GM18508 (cell line): ENCODE data around the gene FBF1.

Source experiments
- ATAC-seq: cut with Tn5 transposase; IDR thresholded peaks from one replicate; pipeline ENCODE4 v1.9.1; 2021; ENCODE audit warnings: moderate number of reproducible peaks; ENCODE audit not compliant: insufficient read depth, unreplicated experiment

The FBF1 gene

GRCh38 chr17:75917141-75917916 lies 23.5 kb downstream of the FBF1 start:
- no peak for ATAC-seq

- no peak for ATAC-seq
These were observed 25.6 kb downstream of the FBF1 start for GRCh38 chr17:75915268-75915667.

GRCh38 chr17:75914643-75915267 lies 26.1 kb downstream of the FBF1 start:
- ATAC-seq: no peak

DNA sequence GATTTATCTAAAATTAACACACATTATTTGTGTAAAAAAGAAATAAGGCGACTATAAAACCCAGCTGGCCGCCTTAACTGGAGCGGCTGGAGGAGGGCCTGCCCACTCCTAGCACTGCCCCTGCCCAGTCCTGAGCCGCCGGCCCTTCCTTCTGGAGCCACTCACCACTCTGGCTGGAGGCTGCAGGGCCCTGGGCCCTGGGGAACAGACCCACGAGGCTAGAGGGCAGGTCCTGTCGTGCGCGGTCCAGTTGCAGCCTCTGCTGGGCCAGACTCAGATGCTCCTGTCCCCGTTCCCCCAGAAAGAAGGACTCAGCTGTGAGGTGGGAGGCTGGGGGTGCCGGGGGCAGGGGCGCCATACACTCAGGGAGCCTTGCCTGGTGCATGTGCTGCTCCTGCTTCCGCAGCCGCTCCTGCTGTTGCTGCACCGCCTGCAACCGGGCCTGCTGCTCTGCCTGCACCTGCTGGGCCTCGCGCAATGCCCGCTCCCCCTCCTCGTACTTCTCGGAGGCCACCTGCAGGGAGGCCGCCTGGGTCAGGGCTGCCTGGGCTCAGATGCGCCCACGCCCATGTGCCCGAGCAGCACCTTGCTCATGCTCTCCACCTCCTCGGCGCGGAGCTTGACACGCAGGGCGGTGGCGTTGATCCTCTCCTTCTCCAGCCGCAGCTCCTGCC lies 27.2 kb downstream of the FBF1 start:
- no peak for ATAC-seq

DNA sequence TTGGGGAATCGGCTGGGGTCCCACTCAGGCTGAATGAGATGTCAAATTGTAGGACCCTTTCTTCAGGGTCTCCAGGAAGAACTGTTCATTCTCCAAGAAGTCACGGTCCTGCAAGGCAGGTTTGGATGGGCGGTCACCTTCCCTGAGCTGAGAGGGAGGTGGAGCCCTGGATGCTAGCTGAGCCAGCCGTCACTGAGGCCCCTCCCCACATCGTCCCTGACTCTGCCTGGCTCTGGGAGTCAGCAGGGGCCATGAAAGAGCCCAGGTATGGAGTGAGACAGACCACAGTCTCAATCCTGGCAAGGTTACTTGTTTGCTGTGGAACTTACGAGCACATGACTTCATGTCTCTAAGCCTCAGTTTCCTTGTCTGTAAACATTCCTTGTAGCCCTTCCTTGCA lies 30.1 kb downstream of the FBF1 start:
- no peak for ATAC-seq

GRCh38 chr17:75909812-75910274 lies 31.0 kb downstream of the FBF1 start:
- no peak for ATAC-seq

DNA sequence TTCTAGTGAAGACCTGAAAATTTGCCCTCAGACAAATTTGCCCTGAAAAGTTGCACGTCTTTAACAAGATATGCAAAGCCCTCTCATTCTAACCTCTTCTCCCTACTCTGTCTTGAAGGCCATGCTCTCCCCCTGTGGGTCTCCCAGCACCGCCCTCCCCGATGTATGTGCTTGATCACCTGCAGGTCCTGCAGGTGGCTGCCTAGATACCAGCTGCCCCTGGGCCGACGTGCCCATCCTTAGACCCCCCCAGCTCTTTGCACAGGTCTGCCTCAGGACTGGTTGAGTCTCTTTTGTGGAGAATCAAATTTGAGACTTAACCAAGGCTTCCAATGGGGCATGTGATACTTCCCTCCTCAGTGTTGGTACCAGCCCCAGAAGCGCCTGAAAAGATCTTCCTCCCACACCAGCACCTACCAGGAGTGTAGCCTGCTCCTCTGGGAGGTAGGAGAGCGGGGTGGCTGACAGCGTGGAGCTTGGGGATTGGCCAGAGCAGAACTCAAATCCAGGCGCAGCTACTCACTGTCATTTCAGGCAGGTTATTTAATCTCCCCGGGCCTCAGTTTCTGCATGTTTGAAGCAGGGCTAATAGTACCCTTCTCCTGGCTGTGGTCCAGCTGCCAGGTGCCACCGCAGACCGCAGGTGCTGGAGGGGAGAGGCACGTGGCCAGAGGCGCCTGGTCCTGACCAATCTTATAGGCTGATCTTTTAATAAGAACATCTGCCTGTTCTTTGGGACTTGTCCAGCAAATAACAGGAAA lies 31.6 kb downstream of the FBF1 start:
- no peak for ATAC-seq

- ATAC-seq: no peak
These were observed 32.6 kb downstream of the FBF1 start for GRCh38 chr17:75908201-75908600.

DNA sequence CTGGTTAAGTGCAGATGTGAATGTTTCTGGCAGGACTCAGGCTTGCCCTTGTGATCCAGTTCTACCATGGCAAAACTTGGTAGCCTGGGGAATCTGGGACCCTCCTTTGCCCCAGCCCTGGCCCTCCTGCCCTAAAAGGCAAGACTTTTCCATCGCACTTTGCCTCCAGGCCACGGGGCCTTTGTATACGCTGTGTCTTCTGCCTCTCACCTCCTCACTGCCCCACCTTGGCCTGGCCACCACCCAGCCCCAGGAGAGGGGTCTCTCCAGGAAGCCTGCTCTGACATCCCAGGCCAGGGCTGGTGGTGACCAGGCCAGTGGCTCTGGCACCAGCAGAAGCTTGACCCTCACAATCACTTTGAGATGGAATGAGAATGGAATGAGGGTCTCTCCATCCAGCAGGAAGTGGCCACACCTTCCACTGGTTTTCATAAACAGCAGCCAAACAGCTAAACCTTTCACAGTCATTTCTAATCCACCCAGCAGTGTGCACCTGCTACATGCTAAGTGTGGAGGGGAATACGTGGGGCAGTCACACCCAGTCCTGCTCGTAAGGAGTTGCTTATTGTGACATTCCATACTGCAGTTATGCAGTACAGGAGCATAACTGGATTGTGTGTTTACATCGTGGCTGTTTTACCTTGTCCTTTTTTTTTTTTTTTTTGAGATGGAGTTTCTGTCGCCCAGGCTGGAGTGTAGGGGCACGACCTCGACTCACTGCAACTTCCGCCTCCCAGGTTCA lies 34.5 kb downstream of the FBF1 start:
- ATAC-seq: no peak

GRCh38 chr17:75904749-75905521 lies 35.9 kb downstream of the FBF1 start, which contains the start of gene MRPL38:
Gene MRPL38, minus strand, starts transcription at chr17:75904884. Its CDS starts 9 bp downstream, at chr17:75904875.
- ATAC-seq: peak; percentile 68

DNA sequence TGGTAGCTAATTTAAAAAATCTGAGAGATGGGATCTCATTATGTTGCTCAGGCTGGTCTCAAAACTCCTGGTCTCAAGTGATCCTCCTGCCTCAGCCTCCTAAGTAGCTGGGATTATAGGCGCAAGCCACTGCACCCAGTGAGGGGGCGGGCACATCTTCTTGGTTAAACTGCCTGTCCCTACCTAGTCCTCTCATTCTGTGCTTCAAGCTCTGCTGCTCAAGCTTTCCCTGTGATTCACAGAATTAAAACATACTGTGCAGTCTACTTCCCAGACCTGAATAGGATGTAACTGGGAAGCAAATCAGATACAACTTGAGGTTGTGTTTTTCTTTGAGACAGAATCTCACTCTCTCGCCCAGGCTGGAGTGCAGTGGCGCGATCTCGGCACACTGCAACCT lies 38.4 kb downstream of the FBF1 start:
- ATAC-seq: no peak

DNA sequence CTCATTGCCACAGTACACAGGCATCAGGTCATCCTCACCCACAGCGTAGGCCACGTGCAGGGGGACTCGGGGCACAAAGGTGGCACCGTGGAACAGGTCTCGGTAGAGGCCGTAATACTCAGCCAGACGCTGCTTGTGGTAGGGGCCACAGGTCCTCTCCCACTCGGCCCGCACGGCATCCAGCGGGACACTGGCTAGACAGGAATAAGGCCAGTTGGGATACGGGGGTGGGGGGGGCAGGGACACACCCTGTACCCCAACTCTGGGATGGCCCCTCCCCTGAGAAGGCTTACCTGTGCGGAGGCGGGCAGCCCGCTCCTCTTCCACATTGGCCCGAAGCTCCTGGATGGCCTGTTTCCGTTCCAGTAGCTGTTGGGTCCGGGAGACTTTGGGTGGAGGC lies 39.1 kb downstream of the FBF1 start:
- no peak for ATAC-seq

- ATAC-seq: no peak
These were observed 39.9 kb downstream of the FBF1 start for GRCh38 chr17:75900691-75901533.

DNA sequence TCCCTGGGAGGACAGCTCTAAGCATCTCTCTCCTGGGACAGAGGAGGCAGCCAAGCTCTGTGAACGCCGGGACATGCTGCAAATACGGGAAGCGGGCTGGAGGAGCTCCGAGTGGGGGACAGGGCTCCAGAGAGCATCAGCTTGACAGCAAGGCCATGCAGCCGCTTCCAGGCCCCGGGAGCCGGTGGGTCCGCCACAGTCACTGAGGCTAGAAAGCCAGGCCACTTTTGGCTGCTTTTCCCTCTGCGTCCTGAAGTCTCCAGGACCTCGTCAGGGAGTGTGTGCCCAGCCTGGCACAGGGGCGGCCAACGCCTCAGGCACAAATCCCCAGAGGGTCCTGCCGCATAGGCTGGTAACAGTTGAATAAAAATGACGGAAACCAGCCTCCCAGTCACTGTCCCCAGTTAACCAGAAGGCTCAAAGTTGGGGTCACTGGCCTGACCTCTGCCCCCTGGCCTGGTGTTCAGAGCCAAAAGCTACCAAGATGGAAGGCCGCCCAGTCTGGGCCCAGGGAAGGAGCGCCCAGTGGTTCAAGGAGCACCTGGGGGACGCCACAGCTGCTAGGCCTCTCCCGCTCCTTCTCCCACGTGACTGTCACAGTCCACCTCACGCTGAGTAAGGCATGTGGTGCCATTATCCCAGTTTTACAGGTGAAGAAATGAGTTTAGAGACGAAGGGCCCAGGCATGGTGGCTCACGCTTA lies 40.9 kb downstream of the FBF1 start:
- no peak for ATAC-seq

DNA sequence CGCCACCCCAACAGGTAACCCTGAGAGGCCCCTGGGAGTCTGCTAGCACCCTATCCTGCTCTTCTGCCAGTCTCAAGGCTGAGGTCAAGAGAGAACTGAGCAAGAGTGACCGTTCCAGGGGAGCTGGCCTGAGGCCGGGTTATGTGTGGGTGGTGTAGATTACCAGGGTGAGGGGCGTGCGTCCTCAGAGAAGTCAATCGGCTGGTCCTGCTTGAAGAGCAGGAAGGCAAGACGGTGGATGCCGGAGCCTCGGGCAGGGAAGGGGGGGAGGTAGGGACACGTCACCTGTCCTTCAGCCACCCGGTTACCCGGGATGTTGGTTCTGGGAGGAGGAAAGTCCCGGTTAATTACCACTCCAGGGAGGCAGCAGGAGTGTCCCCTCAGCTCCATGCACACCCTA lies 41.5 kb downstream of the FBF1 start:
- ATAC-seq: no peak

DNA sequence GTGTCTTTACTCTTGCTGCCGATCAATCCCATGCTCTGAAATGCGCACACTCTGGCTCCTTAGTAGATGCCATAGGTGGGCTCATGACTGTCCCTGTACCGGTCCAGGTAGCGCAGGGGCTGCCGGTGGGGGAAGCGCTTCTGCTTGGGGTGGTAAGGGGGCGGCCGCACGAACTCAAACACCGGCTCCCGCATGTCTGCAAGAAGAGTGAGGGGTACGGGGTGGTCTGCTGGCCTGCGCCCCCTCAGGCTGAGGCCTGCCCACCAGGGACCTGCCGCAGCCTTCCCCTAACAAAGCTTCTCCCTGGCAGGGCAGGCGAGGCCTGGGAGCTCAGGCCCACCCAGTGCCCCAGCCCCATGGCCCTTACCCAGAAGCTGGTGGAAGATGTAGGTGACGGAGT lies 42.1 kb downstream of the FBF1 start:
- ATAC-seq: no peak

DNA sequence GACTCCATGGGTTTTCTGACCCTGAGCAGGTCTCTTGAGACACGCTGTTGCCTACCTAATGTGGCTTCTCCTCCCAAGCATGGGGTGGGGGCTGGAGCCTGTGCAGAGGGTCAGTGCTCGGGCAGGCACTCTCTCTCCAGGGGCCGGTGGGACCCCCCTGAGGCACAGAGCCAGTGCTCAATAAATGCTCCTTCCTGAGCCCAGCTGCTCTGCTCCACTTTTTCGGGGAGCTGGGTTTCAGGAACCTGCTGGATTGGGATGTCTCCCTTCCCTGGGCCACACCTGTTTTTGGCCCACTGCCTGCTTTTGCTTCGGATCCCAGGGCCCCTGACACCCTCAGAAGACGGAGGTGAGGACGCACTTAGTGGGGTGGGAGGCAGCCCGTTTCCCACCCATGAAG lies 42.8 kb downstream of the FBF1 start:
- no peak for ATAC-seq
